HG03135 (cell line): ENCODE results near the gene EFTUD2.
"Not testable (repeated sequence)": the region's sequence is repeated elsewhere in the genome, so short reads cannot be mapped to it uniquely, and the experiment has no call there.

Source experiments
- ATAC-seq: cut with Tn5 transposase; IDR thresholded peaks from one replicate; pipeline ENCODE4 v1.9.1; 2021; ENCODE audit warnings: mild to moderate bottlenecking, moderate library complexity; ENCODE audit not compliant: unreplicated experiment

Gene EFTUD2

GRCh38 chr17:44850612-44851011, 48.6 kb downstream of the EFTUD2 start:
- ATAC-seq: no peak

DNA sequence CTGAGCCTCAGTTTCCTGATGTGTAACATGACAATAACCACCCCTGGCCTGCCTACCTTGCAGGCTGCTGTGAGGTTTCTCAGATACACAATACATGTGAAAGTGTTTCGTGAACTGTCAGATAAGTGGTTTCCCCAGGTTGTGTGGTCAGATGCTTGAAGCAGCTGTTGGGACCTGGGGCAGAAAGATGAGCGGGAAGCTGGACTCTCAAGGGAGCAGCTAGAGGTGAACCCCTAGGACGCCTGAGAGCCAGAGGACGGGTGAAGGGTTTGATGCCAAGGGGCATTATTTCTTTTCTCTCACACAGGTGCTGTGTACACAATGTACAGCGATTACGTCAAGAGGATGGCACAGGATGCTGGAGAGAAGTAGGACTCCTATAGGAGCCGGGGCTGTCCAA, 49.2 kb downstream of the EFTUD2 start:
- ATAC-seq: no peak

- no peak for ATAC-seq
These were observed 50.2 kb downstream of the EFTUD2 start for GRCh38 chr17:44848961-44849489.

DNA sequence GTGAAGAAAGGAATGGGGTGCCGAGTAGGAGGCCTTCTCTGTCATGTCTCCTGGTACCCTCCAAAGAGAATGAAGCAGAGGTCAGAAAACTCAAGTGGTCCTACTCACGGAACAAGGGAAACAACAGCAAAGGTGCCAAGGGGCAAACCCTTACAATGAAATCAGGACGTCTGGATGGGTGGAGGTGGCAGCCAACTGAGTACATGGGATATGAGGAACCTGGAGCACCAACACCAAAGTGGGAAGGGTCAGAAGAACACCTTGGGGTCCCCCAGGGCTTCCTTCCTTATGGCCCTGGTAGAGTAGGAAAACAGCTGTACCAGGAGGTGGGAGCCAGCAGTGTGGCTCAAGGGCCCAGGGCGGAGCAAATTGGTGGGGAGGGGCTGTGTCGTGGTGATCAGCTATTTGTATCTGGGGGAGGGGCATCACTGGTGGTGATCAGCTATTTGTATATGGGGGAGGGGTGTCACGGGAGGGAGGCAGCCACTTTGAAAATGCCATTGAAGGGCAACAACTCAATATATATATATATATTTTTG, 50.9 kb downstream of the EFTUD2 start:
- no peak for ATAC-seq

DNA sequence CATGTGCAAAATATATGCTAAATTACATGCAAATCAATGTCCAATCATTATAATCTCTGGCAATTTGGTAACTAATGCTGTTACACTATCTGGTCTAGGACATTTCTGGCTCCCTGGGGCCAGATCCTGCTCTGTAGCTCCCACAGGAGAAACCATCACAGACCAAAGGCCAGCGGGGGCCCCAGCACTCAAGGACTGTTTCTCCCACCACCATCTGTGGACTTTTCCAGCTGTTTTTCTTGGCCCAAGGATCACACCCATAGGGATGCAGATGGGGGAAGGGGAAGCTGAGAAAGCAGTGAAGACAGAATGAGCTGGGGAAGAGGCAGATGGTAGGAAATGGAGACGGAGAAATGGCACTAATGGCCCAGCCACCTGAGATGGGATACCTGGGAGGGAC, 51.7 kb downstream of the EFTUD2 start, which contains the start of gene HIGD1B:
Gene HIGD1B, plus strand, starts transcription at position 298 of the 400 bp plus-strand sequence. CDS start 270 bp downstream, outside the sequence.
- ATAC-seq: no peak

- no peak for ATAC-seq
These were observed 53.0 kb downstream of the EFTUD2 start for GRCh38 chr17:44846206-44846605.

DNA sequence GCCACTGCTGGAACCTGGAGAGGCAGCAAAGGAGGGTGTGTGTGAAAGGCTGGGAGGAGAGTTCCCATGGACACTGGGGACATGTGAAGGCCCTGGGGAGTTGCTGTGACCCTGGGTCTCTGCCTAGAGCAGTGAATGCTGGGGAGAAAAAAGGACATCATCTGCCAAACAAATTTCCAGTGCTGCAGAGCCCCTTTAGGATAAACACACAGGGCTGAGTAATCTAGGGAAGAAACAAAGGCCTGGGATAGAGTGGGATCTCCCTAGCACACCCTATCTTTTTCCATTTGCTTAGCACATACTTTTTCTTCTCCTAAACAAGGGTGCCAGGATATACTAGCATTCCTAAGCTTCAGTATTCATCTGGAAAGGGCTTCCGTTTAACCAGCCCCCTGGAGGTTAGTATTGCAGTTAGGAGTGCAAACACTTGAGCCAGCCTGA, 54.8 kb downstream of the EFTUD2 start:
- no peak for ATAC-seq

DNA sequence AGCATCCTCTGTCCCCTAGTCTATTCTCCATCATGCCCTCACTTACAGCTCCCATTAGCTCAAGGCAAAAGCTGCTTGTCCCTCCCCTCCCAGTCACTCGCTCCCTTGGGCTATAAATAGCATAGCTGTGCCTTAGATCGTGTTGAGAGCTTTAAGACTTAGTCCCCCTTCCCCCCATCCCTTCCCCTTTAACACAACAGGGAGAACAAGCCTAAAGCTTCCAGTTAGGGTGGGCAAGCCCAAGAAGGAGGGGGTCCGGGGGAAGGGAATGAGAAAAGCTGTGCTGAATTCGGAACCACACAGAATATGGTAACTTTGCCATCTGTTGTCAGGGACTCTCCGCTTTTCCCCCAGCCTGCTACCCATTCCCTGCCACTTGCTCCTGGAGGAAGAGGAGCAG, 56.5 kb downstream of the EFTUD2 start:
- ATAC-seq: no peak

DNA sequence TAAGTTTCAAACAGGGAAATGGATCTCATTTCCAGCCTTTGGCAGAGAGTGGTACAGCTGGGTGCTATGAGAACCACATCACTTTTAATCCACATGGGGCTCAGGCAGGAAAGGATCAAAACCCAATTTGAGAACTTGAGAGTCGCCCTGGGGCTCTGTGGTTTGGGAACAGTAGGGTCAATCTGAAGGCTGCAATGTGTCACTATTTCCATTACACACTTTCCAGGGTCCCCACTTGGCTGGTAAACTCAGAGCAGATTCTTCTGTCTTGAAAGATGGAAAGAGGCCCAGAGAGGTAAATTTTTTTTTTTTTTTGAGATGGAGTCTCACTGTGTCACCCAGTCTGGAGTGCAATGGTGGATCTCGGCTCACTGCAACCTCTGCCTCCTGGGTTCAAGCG, 58.3 kb downstream of the EFTUD2 start:
- ATAC-seq: no peak

DNA sequence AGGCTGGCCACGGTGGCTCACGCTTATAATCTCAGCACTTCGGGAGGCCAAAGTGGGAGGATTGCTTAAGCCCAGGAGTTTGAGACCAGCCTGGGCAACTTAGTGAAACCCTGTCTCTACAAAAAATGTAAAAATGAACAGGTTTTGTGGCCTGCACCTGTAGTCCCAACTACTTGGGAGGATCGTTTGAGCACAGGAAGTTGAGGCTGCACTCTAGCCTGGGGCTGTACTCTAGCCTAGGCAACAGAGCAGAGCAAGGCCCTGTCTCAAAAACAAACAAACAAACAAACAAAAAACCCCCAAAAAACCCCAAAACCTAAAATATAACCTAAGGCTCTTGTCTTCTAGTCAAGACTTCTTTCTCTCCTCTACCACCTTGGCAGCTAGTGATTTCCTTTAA, 59.0 kb downstream of the EFTUD2 start:
- ATAC-seq: no peak

DNA sequence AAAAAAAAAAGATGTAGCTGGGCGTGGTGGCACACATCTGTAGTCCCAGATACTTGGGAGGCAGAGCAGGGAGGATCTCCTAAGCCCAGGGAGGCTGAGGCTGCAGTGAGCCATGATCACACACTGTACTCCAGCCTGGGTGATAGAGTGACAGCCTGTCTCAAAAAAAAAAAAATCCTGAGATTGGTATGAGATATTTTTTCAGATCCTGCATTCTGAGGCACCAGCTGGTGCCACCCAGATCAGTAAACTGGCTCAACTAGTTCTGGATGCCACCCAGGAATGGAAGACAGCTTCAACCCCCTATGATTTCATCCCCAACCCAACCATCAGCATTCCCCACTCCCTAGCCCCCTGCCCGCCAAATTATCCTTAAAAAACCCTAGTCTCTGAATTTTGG, 62.0 kb downstream of the EFTUD2 start:
- no peak for ATAC-seq

GRCh38 chr17:44832805-44833204, 66.4 kb downstream of the EFTUD2 start:
- no peak for ATAC-seq

DNA sequence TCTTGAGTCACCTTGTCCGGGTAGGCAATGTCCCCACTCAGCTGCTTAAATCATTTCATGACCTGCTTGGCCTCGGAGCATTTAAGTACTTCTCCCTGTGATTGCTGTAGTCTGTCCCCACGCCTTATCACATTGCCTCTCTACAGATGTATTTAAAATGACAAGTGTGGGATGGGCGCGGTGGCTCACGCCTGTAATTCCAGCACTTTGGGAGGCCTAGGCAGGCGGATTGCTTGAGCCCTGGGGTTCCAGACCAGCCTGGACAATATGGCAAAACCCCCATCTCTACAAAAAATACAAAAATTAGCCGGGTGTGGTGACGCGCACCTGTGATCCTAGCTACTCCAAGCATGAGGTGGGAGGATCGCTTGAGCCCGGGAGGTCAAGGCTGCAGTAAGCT, 67.9 kb downstream of the EFTUD2 start:
- ATAC-seq: no peak

DNA sequence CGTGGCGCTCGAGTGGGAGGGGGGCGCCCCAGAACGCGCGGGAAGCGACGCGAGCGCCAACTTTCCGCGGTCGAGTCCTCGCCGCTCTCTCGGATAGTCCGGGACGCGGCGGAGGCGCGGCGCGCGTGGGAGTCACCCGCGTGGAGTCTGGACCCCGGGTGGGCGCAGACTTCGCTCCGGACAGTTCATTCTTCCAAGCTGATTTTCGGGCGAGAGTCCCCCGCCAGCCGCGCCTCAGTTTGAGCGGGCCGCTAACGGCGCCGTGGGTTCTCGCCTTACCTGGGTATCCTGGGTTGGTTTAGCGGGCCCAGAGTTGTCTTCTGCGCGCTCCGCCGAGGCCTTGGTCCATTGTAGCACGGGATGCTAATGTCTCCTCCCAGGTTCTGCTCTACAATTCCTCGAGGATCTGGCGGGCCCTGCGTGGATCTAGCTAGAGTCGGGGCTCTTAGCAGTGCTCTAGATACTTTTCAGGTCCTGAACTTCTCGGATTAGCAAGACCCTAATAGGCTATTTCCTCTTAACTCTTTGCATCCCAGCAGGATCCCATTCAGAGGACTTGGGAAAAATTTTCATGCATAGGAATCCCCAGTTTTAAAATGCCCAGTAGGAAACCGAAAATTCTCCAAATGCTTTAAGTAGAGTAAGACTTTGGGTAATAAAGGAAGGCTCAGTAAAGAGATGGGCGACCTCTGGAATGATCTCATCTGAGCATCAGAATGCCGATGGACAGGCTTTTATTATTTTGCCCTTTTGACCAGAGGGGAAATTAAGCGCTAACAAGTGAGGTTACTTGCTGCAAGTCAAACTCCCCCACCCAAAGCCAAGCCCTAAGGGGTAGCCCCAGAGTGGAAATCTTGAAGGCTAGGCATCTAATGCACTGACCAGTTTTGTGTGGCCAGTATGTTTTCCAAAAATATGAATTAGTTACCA, 68.6 kb downstream of the EFTUD2 start:
- no peak for ATAC-seq

- no peak for ATAC-seq
These were observed 69.5 kb downstream of the EFTUD2 start, which contains the start of gene GJC1 for GRCh38 chr17:44829523-44830358. GJC1 (minus strand) TSS chr17:44830287; CDS start chr17:44805817, 24,470 bp downstream.

GRCh38 chr17:44828919-44829522, 70.2 kb downstream of the EFTUD2 start:
- ATAC-seq: no peak

DNA sequence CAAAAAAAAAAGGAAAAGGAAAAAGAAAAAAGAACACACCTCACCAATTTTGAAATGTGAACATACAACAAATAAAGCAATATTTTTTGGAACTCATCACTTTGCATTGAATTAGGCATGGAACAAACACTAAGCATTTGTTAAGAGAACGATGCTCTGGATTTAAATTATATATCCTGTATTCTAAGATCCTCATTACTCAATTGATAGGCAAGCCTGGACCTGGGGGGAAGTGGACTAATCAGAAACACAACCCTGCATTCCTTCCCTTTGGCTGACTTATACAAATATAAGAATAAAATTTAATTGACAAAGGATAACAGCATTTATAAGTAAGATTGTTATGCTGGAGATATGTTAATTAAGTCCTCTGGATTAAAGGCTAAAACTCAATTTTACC, 71.4 kb downstream of the EFTUD2 start:
- ATAC-seq: no peak

DNA sequence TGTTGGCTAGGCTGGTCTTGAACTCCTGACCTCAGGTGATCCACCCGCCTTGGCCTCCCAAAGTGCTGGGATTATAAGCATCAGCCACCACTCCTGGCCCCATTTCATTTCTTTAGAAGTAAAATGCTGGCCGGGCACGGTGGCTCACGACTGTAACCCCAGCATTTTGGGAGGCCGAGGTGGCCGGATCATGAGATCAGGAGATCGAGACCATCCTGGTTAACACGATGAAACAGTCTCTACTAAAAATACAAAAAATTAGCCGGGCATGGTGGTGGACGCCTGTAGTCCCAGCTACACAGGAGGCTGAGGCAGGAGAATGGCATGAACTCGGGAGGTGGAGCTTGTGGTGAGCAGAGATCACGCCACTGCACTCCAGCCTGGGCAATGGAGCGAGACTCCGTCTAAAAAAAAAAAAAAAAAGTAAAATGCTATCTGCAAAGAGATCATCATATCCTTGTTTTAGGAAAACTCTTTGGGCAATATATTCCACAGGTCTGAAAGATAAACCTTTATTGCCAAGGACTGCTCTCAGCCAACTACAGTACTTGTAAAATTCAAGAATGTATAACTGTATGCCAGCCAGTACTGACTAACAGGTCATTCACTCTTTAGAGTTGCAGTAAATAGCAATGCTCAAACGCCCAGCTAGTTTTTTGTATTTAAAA, 73.0 kb downstream of the EFTUD2 start:
- ATAC-seq: no peak

DNA sequence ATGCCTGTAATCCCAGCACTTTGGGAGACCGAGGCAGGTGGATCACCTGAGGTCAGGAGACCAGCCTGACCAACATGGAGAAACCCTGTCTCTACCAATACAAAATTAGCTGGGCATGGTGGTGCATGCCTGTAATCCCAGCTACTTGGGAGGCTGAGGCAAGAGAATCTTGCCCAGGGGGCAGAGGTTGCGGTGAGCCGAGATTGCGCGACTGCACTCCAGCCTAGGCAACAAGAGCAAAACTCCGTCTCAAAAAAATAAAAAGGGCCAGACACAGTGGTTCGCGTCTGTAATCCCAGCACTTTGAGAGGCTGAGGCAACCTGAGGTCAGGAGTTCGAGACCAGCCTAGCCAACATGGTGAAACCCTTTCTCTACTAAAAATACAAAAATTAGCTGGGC, 74.0 kb downstream of the EFTUD2 start:
- not testable (repeated sequence) for ATAC-seq

DNA sequence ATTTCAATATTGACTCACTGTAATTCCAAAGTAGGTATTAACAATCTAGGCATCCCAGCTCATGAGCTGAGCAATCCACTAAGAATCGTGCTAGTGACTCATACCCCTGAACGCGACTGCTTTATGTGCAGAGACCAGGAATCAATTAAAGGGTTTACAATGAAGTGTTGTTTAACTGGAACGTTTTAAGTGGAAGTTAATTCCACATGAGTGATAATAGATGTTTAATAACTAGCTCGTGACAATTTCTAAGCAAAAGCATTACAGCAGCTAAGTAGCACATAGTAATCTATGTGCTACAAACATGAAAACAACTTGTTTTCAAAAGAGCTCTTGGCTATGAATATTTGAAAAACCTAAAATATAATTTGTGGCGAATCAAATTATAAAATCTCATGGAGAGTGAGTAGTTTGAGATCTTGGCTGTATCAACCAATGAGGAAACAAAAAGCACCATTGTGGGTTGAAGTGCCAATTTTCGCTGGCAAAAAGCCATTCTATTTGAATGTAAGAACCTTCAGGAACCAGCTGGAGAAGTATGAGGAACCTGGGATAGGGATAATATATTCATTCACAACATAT, 78.5 kb downstream of the EFTUD2 start:
- no peak for ATAC-seq
